ENCODE measurements around the gene NALCN. TPM values are rescaled to one million over a fixed set of nuclear protein-coding genes. Genes with fewer than 3 reads are reported as not detected.

The NALCN gene
- total RNA-seq, 1 experiment from 2014 or later, result 0.07 TPM

GRCh38 chr13:101025519-101025918 lies 390.8 kb downstream of the NALCN start:
- Histone ChIP-seq H3K27me3 (ENCODE audit: control insufficient read depth, insufficient read depth, low read length) (no peaks in the 10 kb centered on the region), H3K4me3 (ENCODE audit: insufficient read depth, low read depth, low read length) (no peak overlapping the region), H3K36me3 (replicated peaks; ENCODE audit: control insufficient read depth, insufficient read depth, low read length) (no peaks in the 10 kb centered on the region)
- no peak for DNase-seq

GRCh38 chr13:101019126-101019525 lies 397.2 kb downstream of the NALCN start:
- Histone ChIP-seq H3K36me3 (replicated peaks; ENCODE audit: control insufficient read depth, insufficient read depth, low read length) (no peaks in the 10 kb centered on the region), H3K4me3 (ENCODE audit: insufficient read depth, low read depth, low read length) (no peak overlapping the region), H3K27me3 (ENCODE audit: control insufficient read depth, insufficient read depth, low read length) (no peaks in the 10 kb centered on the region)
- DNase-seq, result no peak

GRCh38 chr13:101018720-101019119 lies 397.6 kb downstream of the NALCN start:
- DNase-seq, result no peak

GRCh38 chr13:101017123-101017872 lies 399.0 kb downstream of the NALCN start:
- H3K36me3 ChIP-seq (replicated peaks; ENCODE audit: control insufficient read depth, insufficient read depth, low read length), result no peaks in the 10 kb centered on the region
- no peaks in the 10 kb centered on the region for H3K27me3 ChIP-seq (ENCODE audit: control insufficient read depth, insufficient read depth, low read length)
- H3K4me3 ChIP-seq (ENCODE audit: insufficient read depth, low read depth, low read length), result no peak overlapping the region
- DNase-seq, result no peak

More at GRCh38 chr13:101018720-101019119, 397.6 kb downstream of the NALCN start:
- no peaks in the 10 kb centered on the region for H3K36me3 ChIP-seq (replicated peaks; ENCODE audit: control insufficient read depth, insufficient read depth, low read length)
- H3K4me3 ChIP-seq (ENCODE audit: insufficient read depth, low read depth, low read length), result no peak overlapping the region
- no peaks in the 10 kb centered on the region for H3K27me3 ChIP-seq (ENCODE audit: control insufficient read depth, insufficient read depth, low read length)

- no peaks in the 10 kb centered on the region for H3K27me3 ChIP-seq (ENCODE audit: control insufficient read depth, insufficient read depth, low read length)
- H3K36me3 ChIP-seq (replicated peaks; ENCODE audit: control insufficient read depth, insufficient read depth, low read length), result no peaks in the 10 kb centered on the region
- no peak for DNase-seq
- no peak overlapping the region for H3K4me3 ChIP-seq (ENCODE audit: insufficient read depth, low read depth, low read length)
These were observed 399.8 kb downstream of the NALCN start for GRCh38 chr13:101016475-101016874.

- no peak for DNase-seq
- H3K27me3 ChIP-seq (ENCODE audit: control insufficient read depth, insufficient read depth, low read length), result no peaks in the 10 kb centered on the region
- no peak overlapping the region for H3K4me3 ChIP-seq (ENCODE audit: insufficient read depth, low read depth, low read length)
- no peaks in the 10 kb centered on the region for H3K36me3 ChIP-seq (replicated peaks; ENCODE audit: control insufficient read depth, insufficient read depth, low read length)
These were observed 403.1 kb downstream of the NALCN start for GRCh38 chr13:101013245-101013644.

- H3K27me3 ChIP-seq (ENCODE audit: control insufficient read depth, insufficient read depth, low read length), result no peaks in the 10 kb centered on the region
- no peak for DNase-seq
- H3K4me3 ChIP-seq (ENCODE audit: insufficient read depth, low read depth, low read length), result no peak overlapping the region
- H3K36me3 ChIP-seq (replicated peaks; ENCODE audit: control insufficient read depth, insufficient read depth, low read length), result no peaks in the 10 kb centered on the region
These were observed 406.2 kb downstream of the NALCN start for GRCh38 chr13:101010100-101010499.

GRCh38 chr13:101007245-101007644 lies 409.1 kb downstream of the NALCN start:
- H3K4me3 ChIP-seq (ENCODE audit: insufficient read depth, low read depth, low read length), result no peak overlapping the region
- no peak for DNase-seq

More at GRCh38 chr13:101007245-101007644, 409.1 kb downstream of the NALCN start:
- Histone ChIP-seq H3K27me3 (ENCODE audit: control insufficient read depth, insufficient read depth, low read length) (no peaks in the 10 kb centered on the region), H3K36me3 (replicated peaks; ENCODE audit: control insufficient read depth, insufficient read depth, low read length) (no peaks in the 10 kb centered on the region)

Other genes starting within 250 kb of the NALCN start
- 0.03 TPM in 1 of 2 replicates, not detected in the other for gene ITGBL1, start 36.2 kb upstream of the NALCN start, total RNA-seq (2014; rRNA removed; shearing (Covaris generic))